ENCODE data around the gene UQCRFS1. TPM values are rescaled to one million over a fixed set of nuclear protein-coding genes. Genes with fewer than 3 reads are reported as not detected.

UQCRFS1 gene
- total RNA-seq, 4 donors from 2014 or later: 24.9 to 45.8 (median 40.1) TPM

GRCh38 chr19:29172302-29172701 is 40.6 kb downstream of the UQCRFS1 start:
- TF ChIP-seq POLR2AphosphoS5 (IDR thresholded peaks at IDR 0.05) (no peak), CTCF (IDR thresholded peaks at IDR 0.05) (no peak), EP300 (IDR thresholded peaks at IDR 0.05) (no peak), POLR2A (IDR thresholded peaks at IDR 0.05) (no peak)
- Histone ChIP-seq H3K9me3 (peaks cover 16% of the 10 kb centered on the region), H3K27me3 (no peaks in the 10 kb centered on the region), H3K4me3 (no peak overlapping the region), H3K27ac (no peak overlapping the region), H3K36me3 (no peaks in the 10 kb centered on the region), H3K4me1 (no peaks in the 10 kb centered on the region)
- 86% methylated on average over 2 of the region's 2 CpGs for WGBS
- DNase-seq (ENCODE audit: low spot score in 2 of 2): no peak

GRCh38 chr19:29171525-29171924 is 41.4 kb downstream of the UQCRFS1 start:
- H3K27me3 ChIP-seq: no peaks in the 10 kb centered on the region
- TF ChIP-seq CTCF (IDR thresholded peaks at IDR 0.05) (no peak), POLR2A (IDR thresholded peaks at IDR 0.05) (no peak), EP300 (IDR thresholded peaks at IDR 0.05) (no peak), POLR2AphosphoS5 (IDR thresholded peaks at IDR 0.05) (no peak)
- whole genome bisulfite sequencing: 80% methylated on average over 2 of the region's 2 CpGs

DNA sequence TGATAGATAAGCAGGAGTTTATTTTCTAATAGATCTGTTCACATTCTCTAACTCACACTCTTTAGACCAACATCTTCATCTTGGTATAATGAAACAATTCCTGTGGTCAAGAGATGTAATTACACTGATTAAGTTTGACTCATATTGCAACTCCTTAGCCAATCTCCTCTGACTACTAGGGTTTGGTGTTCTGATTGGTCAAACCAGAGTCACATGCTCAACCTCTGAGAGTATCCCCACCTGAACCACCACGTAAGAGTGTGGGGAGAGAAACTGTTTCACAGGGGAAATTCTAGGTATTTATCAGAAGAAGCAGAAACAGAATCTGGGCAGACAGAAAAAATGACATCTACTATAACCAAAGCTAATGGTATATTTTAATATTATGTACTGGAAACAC is 42.4 kb downstream of the UQCRFS1 start:
- peaks cover 8% of the 10 kb centered on the region for H3K9me3 ChIP-seq

More at GRCh38 chr19:29171525-29171924, 41.4 kb downstream of the UQCRFS1 start:
- no peak overlapping the region for H3K4me3 ChIP-seq
- H3K4me1 ChIP-seq: no peaks in the 10 kb centered on the region
- H3K9me3 ChIP-seq: peaks cover 13% of the 10 kb centered on the region
- H3K27ac ChIP-seq: no peak overlapping the region
- no peaks in the 10 kb centered on the region for H3K36me3 ChIP-seq
- DNase-seq (ENCODE audit: low spot score in 2 of 2): no peak

DNA sequence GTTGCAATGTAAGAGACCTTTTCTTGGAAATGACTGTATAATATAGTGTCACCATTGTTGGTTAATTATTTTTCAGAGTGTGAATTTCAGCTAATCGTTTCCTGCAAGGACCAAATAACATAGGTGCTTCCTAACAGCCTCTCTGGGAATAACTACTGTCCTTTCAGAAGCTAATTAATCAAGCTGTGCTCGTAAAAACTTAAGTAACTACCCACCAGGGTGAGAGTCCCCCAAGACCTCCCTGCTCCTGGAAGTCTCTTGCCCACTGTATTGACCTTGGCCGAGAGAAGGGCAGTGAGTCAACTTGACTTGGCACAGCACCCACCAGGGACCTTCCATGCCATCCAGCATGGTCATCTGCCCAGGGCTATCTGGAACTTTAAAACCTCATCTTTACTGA is 50.3 kb downstream of the UQCRFS1 start:
- Histone ChIP-seq H3K4me1 (no peaks in the 10 kb centered on the region), H3K27me3 (no peaks in the 10 kb centered on the region), H3K36me3 (no peaks in the 10 kb centered on the region), H3K9me3 (no peaks in the 10 kb centered on the region), H3K27ac (no peak overlapping the region), H3K4me3 (no peak overlapping the region)
- DNase-seq (ENCODE audit: low spot score in 2 of 2): no peak
- 28% methylated on average over 3 of the region's 3 CpGs for WGBS
- TF ChIP-seq POLR2A (IDR thresholded peaks at IDR 0.05) (no peak), CTCF (IDR thresholded peaks at IDR 0.05) (no peak), POLR2AphosphoS5 (IDR thresholded peaks at IDR 0.05) (no peak), EP300 (IDR thresholded peaks at IDR 0.05) (no peak)

More for the DNA sequence above, 42.4 kb downstream of the UQCRFS1 start:
- H3K4me1 ChIP-seq: no peaks in the 10 kb centered on the region
- no peaks in the 10 kb centered on the region for H3K36me3 ChIP-seq
- no peaks in the 10 kb centered on the region for H3K27me3 ChIP-seq
- TF ChIP-seq EP300 (IDR thresholded peaks at IDR 0.05) (no peak), CTCF (IDR thresholded peaks at IDR 0.05) (no peak), POLR2A (IDR thresholded peaks at IDR 0.05) (no peak), POLR2AphosphoS5 (IDR thresholded peaks at IDR 0.05) (no peak)
- WGBS: 66% methylated on average over 1 of the region's 1 CpG
- H3K27ac ChIP-seq: no peak overlapping the region
- H3K4me3 ChIP-seq: no peak overlapping the region
- no peak for DNase-seq (ENCODE audit: low spot score in 2 of 2)

DNA sequence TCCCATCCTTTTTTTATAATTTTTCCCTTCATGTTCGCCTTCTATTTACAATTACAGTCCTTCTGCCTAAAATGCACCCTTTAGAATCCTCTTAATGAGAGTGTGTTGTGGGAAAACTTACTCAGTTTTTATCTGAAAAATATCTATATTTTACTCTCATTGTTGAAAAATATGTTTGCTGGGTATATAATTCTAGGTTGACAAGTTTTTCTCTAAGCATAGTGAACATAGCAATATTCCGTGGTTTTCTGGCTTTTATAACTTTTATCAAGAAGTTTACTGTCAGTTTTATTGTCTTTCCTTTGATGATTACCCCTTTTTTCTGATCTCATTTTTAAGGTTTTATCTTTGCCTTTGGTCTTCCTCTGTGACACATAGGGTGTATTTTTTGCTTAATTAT is 57.3 kb downstream of the UQCRFS1 start:
- DNase-seq (ENCODE audit: low spot score in 2 of 2): no peak
- H3K36me3 ChIP-seq: no peaks in the 10 kb centered on the region
- no peaks in the 10 kb centered on the region for H3K27me3 ChIP-seq
- H3K9me3 ChIP-seq: peaks cover 10% of the 10 kb centered on the region
- H3K4me3 ChIP-seq: no peak overlapping the region
- WGBS: 89% methylated on average over 2 of the region's 2 CpGs
- no peak overlapping the region for H3K27ac ChIP-seq
- H3K4me1 ChIP-seq: no peaks in the 10 kb centered on the region
- no peak for TF ChIP-seq POLR2A (IDR thresholded peaks at IDR 0.05)
